ENCODE data around the gene KDM1B.

GRCh38 chr6:18110162-18110561 lies 45.1 kb upstream of the KDM1B start:
- TF ChIP-seq, protein P1, sequence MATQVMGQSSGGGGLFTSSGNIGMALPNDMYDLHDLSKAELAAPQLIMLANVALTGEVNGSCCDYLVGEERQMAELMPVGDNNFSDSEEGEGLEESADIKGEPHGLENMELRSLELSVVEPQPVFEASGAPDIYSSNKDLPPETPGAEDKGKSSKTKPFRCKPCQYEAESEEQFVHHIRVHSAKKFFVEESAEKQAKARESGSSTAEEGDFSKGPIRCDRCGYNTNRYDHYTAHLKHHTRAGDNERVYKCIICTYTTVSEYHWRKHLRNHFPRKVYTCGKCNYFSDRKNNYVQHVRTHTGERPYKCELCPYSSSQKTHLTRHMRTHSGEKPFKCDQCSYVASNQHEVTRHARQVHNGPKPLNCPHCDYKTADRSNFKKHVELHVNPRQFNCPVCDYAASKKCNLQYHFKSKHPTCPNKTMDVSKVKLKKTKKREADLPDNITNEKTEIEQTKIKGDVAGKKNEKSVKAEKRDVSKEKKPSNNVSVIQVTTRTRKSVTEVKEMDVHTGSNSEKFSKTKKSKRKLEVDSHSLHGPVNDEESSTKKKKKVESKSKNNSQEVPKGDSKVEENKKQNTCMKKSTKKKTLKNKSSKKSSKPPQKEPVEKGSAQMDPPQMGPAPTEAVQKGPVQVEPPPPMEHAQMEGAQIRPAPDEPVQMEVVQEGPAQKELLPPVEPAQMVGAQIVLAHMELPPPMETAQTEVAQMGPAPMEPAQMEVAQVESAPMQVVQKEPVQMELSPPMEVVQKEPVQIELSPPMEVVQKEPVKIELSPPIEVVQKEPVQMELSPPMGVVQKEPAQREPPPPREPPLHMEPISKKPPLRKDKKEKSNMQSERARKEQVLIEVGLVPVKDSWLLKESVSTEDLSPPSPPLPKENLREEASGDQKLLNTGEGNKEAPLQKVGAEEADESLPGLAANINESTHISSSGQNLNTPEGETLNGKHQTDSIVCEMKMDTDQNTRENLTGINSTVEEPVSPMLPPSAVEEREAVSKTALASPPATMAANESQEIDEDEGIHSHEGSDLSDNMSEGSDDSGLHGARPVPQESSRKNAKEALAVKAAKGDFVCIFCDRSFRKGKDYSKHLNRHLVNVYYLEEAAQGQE (IDR thresholded peaks at IDR 0.05; ENCODE audit: low read depth), result no peak
- TF ChIP-seq CEBPB (IDR thresholded peaks at IDR 0.05), result no peak
- no peak for TF ChIP-seq RAD21 (IDR thresholded peaks at IDR 0.05; ENCODE audit: low read depth)
- no peak for TF ChIP-seq TAF1 (IDR thresholded peaks at IDR 0.05; ENCODE audit: low read depth)
- TF ChIP-seq EP300 (IDR thresholded peaks at IDR 0.05; ENCODE audit: borderline replicate concordance), result no peak
- TF ChIP-seq TCF12 (IDR thresholded peaks at IDR 0.05; ENCODE audit: low read depth), result no peak
- no peak for TF ChIP-seq YY1 (IDR thresholded peaks at IDR 0.05; ENCODE audit: low read depth)
